Fibroblast of peridontal ligament (primary cell): Measurements from ENCODE around the gene LMCD1.
A peak's percentile ranks its signal among the peaks of the same experiment; 100 is the strongest.
"Not testable (repeated sequence)": the region's sequence is repeated elsewhere in the genome, so short reads cannot be mapped to it uniquely, and the experiment has no call there.

ENCODE experiments used
- DNase-seq: peaks from one replicate; pipeline ENCODE4 v3.0.0-alpha.2; 2010; ENCODE audit errors: extremely low read depth

Gene LMCD1

GRCh38 chr3:8559351-8559750, 57.7 kb downstream of the LMCD1 start:
- DNase-seq: no peak

DNA sequence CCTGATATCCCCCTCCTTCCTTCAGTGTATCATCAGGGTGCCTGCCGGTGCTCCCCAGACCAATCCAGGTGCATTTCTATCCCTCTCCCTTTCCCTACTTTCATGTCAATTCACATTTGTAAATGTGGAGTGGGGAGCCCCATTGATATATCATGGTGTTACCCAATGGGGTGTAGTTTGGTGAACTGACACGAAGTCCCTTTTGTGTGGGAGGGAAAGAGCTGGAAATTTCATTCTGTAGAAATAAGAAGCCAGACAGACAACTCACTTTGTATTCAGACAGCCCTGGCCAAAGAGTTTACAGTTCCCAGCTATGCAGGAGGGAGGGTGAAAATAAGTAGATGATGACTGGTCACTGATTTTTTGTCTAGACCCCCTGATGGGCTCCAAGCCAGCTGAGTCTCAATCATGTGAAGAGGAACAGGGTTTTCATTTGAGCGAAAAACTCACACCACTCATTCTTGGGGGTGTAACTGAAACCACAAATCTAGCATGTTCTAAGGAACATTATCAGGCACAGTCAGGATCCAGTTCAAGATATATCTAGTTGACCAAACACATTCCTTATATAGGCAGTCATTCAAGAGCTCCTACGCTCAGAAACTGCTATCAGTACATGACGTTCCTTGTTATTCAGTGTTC, 58.9 kb downstream of the LMCD1 start:
- DNase-seq: peak; percentile 43

DNA sequence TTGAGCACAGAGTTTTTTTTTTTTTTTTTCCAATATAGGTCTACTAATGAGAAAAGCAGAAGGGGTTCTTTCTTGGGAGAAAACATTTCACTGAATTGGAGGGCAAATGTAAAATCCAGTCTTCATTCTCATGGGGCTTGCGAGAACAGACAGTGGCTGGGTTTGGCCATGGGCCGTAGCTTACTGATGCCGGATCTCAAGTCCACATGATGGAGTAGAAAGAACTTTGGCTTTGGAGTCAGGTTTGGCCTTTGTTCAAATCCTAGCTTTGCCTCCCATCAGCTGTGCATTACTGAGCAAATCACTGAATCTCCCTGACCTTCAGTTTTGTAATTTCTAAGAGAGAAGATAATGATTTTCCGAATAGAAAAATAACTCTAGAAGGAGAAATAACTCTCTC, 59.7 kb downstream of the LMCD1 start:
- DNase-seq: no peak

DNA sequence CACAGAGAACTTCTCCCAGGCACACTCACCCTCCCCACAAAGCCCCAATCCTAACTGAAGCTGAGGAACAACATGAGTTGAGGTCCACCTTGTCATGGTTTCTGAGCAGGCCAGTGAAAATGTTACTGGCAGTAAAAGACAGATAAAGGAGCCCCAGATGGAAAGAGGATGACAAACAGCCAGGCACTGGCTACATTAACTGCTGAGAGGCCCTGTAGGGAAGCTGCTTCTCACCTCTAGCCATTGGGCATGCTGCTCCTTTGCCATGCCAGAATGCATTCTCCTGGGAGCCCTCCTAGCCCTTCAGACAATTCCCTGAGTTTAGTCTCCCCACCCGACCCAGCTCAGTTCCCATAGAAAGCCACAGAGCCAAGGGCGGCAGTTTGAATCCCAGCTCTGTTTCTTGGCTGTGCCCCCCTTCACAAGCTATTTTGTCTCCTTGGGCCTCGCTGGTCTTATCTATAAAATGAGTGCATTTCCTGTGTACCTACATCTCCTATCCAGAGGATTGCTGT, 60.5 kb downstream of the LMCD1 start:
- DNase-seq: no peak

- DNase-seq: no peak
Observed at GRCh38 chr3:8563146-8563545, 61.5 kb downstream of the LMCD1 start.

- DNase-seq: no peak
Observed at GRCh38 chr3:8563597-8563996, 62.0 kb downstream of the LMCD1 start.

- no peak for DNase-seq
Observed at GRCh38 chr3:8565376-8565775, 63.8 kb downstream of the LMCD1 start.

DNA sequence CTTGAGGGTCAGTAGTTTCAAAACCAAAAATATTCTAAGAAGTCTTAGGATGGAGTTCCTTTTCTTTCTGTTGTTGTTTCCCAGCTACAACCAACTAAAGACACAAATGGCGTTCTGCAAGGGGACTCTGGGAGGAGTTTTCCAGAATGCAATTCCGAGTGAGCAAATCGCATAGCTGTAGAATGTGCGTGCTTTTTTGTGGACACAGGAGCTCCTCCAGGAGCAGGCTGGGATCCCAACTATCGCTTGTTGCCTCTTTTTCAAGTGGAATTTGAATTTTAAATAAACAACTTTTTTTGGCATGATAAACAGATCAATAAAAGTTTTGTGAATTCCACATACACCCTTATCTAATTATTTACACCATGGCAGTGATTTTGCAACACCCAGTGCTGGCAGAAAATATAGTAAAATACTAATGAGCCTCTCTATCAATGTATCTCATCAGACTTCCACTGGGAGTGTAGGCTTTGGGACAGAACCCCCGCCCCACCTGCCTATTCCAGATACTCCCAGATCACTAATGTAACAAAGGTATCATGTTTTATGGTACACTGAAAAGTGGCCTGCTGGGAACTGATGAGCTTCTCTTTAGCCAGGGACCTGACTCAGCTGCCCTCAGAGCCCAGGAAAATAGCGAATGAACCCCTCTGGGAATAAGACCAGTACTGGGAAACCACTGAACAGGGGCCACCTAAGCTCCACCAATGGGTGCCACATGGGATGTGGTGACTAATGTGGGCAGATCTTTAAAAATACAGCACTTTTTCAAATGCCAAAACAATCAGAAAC, 66.4 kb downstream of the LMCD1 start:
- DNase-seq: no peak

DNA sequence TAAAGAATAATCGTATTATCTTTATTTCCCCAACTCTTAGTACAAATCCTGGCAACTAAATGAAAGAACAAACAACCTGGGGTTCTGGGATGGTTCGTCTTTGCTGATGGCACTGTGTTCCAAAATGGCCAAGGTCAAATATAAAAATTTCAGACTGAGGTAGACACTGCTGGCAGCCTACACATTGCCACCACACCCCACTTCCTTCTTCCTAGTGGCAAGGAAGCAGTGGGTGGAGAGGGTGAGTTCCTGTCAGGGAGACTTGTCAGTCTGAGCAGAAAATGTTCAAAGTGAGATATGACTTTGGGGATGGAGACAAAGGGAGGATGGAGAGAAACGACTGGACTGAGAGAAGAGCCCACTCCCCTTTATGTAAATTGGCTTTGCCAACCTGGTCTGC, 69.6 kb downstream of the LMCD1 start:
- DNase-seq: no peak

DNA sequence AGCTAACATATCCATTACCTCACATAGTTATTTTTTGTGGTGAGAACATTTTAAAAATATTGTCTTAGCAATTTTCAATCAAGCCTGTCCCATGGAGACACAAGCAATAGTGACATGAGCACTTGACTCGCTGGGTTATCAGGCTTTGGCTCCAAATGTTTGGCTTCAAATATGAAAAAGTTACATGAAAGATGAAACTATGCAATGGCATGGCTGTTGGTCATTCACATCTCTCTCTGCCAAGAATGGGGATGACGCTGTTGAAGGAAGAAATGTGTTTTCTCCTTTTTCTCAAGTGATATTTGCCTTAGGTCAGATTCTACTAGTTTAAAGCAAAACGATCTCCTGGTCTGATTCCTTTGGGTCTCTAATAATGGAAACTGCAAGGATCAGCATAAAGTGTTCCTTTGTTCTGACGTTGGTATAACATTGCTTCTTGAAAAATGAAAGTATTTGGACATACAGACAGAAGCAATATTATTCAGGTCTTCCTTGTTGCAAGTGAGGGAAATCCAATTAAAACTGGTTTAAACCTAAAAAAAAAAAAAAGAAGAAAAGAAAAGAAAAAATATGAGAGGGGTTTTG, 71.8 kb downstream of the LMCD1 start:
- DNase-seq: peak; percentile 39

DNA sequence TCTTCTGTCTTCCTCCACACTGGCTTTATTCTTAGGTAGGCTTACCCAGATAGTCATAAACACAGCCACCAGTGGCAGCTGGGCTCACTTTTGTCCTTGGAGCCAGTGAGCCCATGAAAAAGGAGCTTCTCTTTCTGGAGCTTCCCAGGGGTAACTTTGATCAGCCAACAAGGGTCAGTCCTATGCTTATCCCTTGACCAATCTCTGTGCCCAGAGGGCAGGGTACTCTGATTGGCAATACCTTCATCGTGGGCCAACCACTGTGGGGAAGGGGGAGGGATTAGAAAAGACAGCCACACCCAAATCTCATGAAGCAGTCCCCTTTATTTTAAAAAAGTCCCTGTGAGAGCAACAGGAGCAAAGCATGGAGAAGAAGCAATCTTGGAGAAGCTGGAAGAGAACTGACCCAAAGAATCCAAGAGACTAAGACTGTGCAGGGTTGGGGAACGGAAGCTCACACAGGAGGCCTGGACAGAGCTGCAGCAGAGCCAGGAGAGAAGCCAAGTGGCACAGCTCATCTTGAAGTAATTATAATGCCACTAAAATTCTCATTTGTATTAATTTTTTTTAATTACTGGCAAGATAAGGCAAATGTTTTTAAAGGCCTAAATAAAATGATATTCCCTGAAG, 72.5 kb downstream of the LMCD1 start:
- no peak for DNase-seq

- no peak for DNase-seq
Observed at GRCh38 chr3:8574670-8575322, 73.2 kb downstream of the LMCD1 start.

DNA sequence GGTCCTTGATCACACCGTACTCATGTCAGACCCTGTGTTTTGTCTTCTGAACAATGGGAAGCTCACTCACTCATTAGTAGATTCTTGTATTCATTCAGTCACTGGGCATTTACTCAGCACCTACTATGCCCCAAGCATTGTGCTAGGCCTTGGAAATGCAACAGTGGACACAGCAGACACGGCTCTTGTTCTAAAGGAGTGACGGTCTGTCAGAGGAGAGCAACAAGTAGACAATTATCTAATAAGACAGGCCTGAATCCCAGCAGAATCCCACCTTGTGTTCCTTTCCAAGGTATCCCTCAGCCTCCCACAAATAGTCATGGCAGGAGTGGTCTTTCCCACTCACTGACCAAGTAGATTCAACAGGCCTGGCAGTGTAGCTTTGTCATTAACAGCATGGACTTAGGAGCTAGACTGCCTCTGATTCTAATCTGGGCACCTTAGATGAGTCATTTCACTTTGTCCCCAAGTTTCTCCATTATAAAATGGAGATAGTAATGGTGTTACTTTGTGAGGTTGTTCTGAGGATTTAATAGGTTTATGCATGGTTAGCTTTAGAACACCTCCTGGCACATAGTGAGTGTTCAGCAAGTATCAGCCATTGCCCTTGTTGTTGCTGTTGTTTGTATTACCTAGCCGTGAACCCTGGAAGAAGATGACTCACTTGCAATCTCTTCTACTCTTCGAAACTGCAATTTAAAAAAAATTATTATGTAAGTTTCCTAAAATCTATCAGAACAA, 73.9 kb downstream of the LMCD1 start:
- DNase-seq: peak; percentile 8

- no peak for DNase-seq
Observed at GRCh38 chr3:8576436-8576835, 74.8 kb downstream of the LMCD1 start.

DNA sequence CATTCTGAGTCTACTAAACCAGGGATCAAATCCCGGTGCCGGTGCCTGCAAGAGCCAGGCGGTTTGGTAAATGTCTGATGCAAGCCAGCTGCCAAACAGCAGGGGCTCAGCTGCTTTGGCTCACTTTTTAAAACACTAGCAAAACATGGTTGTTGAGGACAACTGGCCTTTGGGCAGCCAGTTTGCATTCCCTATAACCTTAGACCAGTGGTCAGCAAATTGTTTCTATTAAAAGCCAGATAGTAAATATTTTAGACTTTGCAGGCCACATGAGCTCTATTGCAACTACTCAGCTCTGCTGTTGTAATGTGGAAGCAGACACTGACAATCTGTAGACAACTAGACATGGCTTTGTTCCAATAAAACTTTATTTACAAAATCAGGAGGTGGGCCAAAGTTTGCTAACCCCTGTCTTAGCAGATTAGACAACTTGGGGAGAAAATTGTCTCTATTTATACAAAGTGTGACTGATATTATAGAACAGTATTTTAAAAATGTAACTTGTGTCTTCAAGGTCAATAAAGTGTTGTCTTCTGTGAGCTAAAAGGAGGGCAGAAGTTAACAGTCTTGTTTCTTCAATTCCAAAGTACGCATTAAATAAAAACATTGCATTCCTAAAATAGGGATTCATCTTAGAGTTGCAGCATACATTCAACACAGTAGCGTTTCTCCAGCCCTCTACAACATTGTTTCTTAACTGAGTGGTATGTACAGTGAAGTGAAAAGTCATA, 75.4 kb downstream of the LMCD1 start:
- DNase-seq: peak; percentile 79

- DNase-seq: no peak
Observed at GRCh38 chr3:8578282-8578681, 76.7 kb downstream of the LMCD1 start.

- no peak for DNase-seq
Observed at GRCh38 chr3:8579096-8579495, 77.5 kb downstream of the LMCD1 start.

GRCh38 chr3:8579943-8580342, 78.3 kb downstream of the LMCD1 start:
- DNase-seq: no peak

DNA sequence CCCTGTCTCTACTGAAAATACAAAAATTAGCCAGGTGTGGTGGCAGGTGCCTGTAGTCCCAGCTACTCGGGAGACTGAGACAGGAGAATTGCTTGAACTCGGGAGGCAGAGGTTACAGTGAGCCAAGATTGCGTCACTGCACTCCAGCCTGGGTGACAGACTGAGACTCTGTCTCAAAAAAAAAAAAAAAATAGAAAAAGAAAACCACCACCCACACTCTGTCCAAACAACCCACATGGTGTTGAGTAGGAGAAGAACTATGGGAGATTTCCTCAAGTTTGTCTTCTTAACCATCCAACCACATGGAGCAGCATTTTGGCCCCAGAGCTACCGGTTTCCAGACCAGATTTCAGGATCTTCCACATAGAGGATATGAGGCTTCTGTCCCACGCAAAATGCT, 78.8 kb downstream of the LMCD1 start:
- DNase-seq: not testable (repeated sequence)

- no peak for DNase-seq
Observed at GRCh38 chr3:8581373-8581772, 79.8 kb downstream of the LMCD1 start.
